OCI-LY1 (cell line): Measurements from ENCODE around the gene LTBP1.

Source experiments
- H2AFZ ChIP-seq: fragments of 200-600 bp; sonication (generic), shearing (Covaris generic); 2 replicates; pipeline ENCODE4 v1.6.0; 2014; ENCODE audit warnings: antibody characterized with exemption, mild to moderate bottlenecking, low read length
- H3F3A ChIP-seq: fragments of 200-600 bp; sonication (generic), shearing (Covaris generic); 2 replicates; pipeline ENCODE4 v1.6.0; 2014; ENCODE audit warnings: mild to moderate bottlenecking, antibody characterized with exemption, low read length, moderate library complexity; ENCODE audit not compliant: insufficient read depth
- H3K27ac ChIP-seq: fragments of 200-600 bp; sonication (generic); 2 replicates; pipeline ENCODE4 v1.5.1; 2014; ENCODE audit warnings: low read length, mixed run types, mild to moderate bottlenecking, low read depth; ENCODE audit not compliant: poor library complexity, severe bottlenecking
- H3K27me3 ChIP-seq: fragments of 200-600 bp; sonication (generic); 2 replicates; pipeline ENCODE4 v1.6.0; 2014; ENCODE audit warnings: antibody characterized with exemption, mild to moderate bottlenecking, low read length, moderate library complexity; ENCODE audit not compliant: insufficient read depth
- H3K36me3 ChIP-seq: fragments of 200-600 bp; sonication (generic); 2 replicates; pipeline ENCODE4 v1.6.1; 2014; ENCODE audit warnings: mild to moderate bottlenecking, antibody characterized with exemption, low read length, moderate library complexity, mixed read lengths; ENCODE audit not compliant: insufficient read depth
- H3K4me1 ChIP-seq: fragments of 200-600 bp; sonication (generic); 2 replicates; pipeline ENCODE4 v1.5.1; 2014; ENCODE audit warnings: mild to moderate bottlenecking, low read length, moderate library complexity; ENCODE audit not compliant: insufficient read depth, severe bottlenecking
- H3K4me2 ChIP-seq: fragments of 200-600 bp; sonication (generic), shearing (Covaris generic); 2 replicates; pipeline ENCODE4 v1.6.1; 2014; ENCODE audit warnings: low read length
- H3K4me3 ChIP-seq: fragments of 200-600 bp; sonication (generic); 2 replicates; pipeline ENCODE4 v1.5.1; 2014; ENCODE audit warnings: low read length, low read depth, mild to moderate bottlenecking, mixed read lengths; ENCODE audit not compliant: poor library complexity, severe bottlenecking
- H3K79me2 ChIP-seq: fragments of 200-600 bp; shearing (Covaris generic); 2 replicates; pipeline ENCODE4 v1.6.1; 2016; ENCODE audit warnings: mixed run types, low read length, mixed read lengths; ENCODE audit not compliant: insufficient read depth
- H3K9ac ChIP-seq: fragments of 200-600 bp; sonication (generic), shearing (Covaris generic); 2 replicates; pipeline ENCODE4 v1.6.1; 2014; ENCODE audit warnings: mild to moderate bottlenecking, low read length, mixed read lengths
- H3K9me2 ChIP-seq: fragments of 200-600 bp; sonication (generic), shearing (Covaris generic); 2 replicates; pipeline ENCODE4 v1.6.1; 2014; ENCODE audit warnings: low read depth, mild to moderate bottlenecking, low read length, mixed read lengths
- H3K9me3 ChIP-seq: fragments of 200-600 bp; shearing (Covaris generic); 2 replicates; pipeline ENCODE4 v1.6.1; 2014; ENCODE audit warnings: low read length, mixed read lengths
- H4K20me1 ChIP-seq: fragments of 200-600 bp; sonication (generic), shearing (Covaris generic); 2 replicates; pipeline ENCODE4 v1.6.0; 2016; ENCODE audit warnings: mild to moderate bottlenecking, low read length; ENCODE audit not compliant: insufficient read depth
- CTCF ChIP-seq: fragments of 200-600 bp; sonication (generic), shearing (Covaris generic); IDR thresholded peaks from 2 replicates; pipeline ENCODE4 v1.5.1; 2017; ENCODE audit warnings: mild to moderate bottlenecking, antibody characterized with exemption, low read length, moderate library complexity, mixed read lengths
- EZH2 ChIP-seq: fragments of 200-600 bp; sonication (generic), shearing (Covaris generic); IDR thresholded peaks from 2 replicates; pipeline ENCODE4 v1.8.0; 2017; ENCODE audit warnings: borderline replicate concordance, mixed run types, mild to moderate bottlenecking, antibody characterized with exemption, low read length, moderate library complexity, mixed read lengths

The LTBP1 gene

GRCh38 chr2:33337981-33338380 is 391.2 kb downstream of the LTBP1 start:
- no peak overlapping the region for H3K4me3 ChIP-seq
- peaks cover 31% of the 10 kb centered on the region for H3K36me3 ChIP-seq
- H2AFZ ChIP-seq, result no peak overlapping the region
- no peaks in the 10 kb centered on the region for H3K79me2 ChIP-seq
- peaks cover 17% of the 10 kb centered on the region for H3K4me1 ChIP-seq
- H3K9me2 ChIP-seq, result no peaks in the 10 kb centered on the region
- H3K27ac ChIP-seq, result no peak overlapping the region
- H3K4me2 ChIP-seq, result no peak overlapping the region
- H4K20me1 ChIP-seq, result no peaks in the 10 kb centered on the region
- no peaks in the 10 kb centered on the region for H3F3A ChIP-seq
- TF ChIP-seq CTCF (no peak), EZH2 (no peak)
- no peak overlapping the region for H3K9ac ChIP-seq
- no peaks in the 10 kb centered on the region for H3K27me3 ChIP-seq
- H3K9me3 ChIP-seq, result no peaks in the 10 kb centered on the region

GRCh38 chr2:33339269-33339668 is 392.5 kb downstream of the LTBP1 start:
- Histone ChIP-seq H3K79me2 (no peaks in the 10 kb centered on the region), H3K36me3 (peaks cover 32% of the 10 kb centered on the region), H3K9me2 (no peaks in the 10 kb centered on the region), H3F3A (no peaks in the 10 kb centered on the region), H3K9ac (no peak overlapping the region), H3K4me1 (peaks cover 17% of the 10 kb centered on the region), H3K4me3 (no peak overlapping the region), H3K27me3 (no peaks in the 10 kb centered on the region), H3K4me2 (no peak overlapping the region), H2AFZ (no peak overlapping the region), H3K9me3 (no peaks in the 10 kb centered on the region), H3K27ac (no peak overlapping the region), H4K20me1 (no peaks in the 10 kb centered on the region)
- TF ChIP-seq EZH2 (no peak), CTCF (no peak)

- TF ChIP-seq CTCF (no peak), EZH2 (no peak)
- Histone ChIP-seq H4K20me1 (no peaks in the 10 kb centered on the region), H3K4me2 (no peak overlapping the region), H2AFZ (no peak overlapping the region), H3K27ac (no peak overlapping the region), H3F3A (no peaks in the 10 kb centered on the region), H3K36me3 (peaks cover 40% of the 10 kb centered on the region), H3K4me3 (no peak overlapping the region), H3K27me3 (no peaks in the 10 kb centered on the region), H3K9me3 (no peaks in the 10 kb centered on the region), H3K9ac (no peak overlapping the region), H3K4me1 (peaks cover 13% of the 10 kb centered on the region), H3K79me2 (no peaks in the 10 kb centered on the region), H3K9me2 (no peaks in the 10 kb centered on the region)
These were observed 393.5 kb downstream of the LTBP1 start for GRCh38 chr2:33340280-33340679.
